ENCODE results near the gene ATP2B3.
A peak's percentile ranks its signal among the peaks of the same experiment; 100 is the strongest.
"Not testable (repeated sequence)": the region's sequence is repeated elsewhere in the genome, so short reads cannot be mapped to it uniquely, and the experiment has no call there.

Gene ATP2B3

GRCh38 chrX:153593811-153594500, 76.5 kb downstream of the ATP2B3 start:
- no peak for DNase-seq (ENCODE audit: low read depth in 2 of 2)

GRCh38 chrX:153595387-153595786, 77.9 kb downstream of the ATP2B3 start:
- no peak for DNase-seq (ENCODE audit: low read depth in 2 of 2)

GRCh38 chrX:153595859-153596857, 78.7 kb downstream of the ATP2B3 start:
- no peak for DNase-seq (ENCODE audit: low read depth in 2 of 2)

GRCh38 chrX:153596981-153597750, 79.7 kb downstream of the ATP2B3 start:
- DNase-seq (ENCODE audit: low read depth in 2 of 2), result no peak

- DNase-seq (ENCODE audit: low read depth in 2 of 2), result no peak
Observed at GRCh38 chrX:153598541-153599191, 81.2 kb downstream of the ATP2B3 start, which contains the start of gene CCNQ. CCNQ (minus strand) TSS chrX:153599139; CDS start chrX:153599073, 66 bp downstream.

GRCh38 chrX:153599192-153600031, 82.0 kb downstream of the ATP2B3 start:
- DNase-seq (ENCODE audit: low read depth in 2 of 2), result peak; percentile 68 to 72

- DNase-seq (ENCODE audit: low read depth in 2 of 2), result no peak
Observed at GRCh38 chrX:153600032-153600373, 82.6 kb downstream of the ATP2B3 start.

GRCh38 chrX:153600921-153601320, 83.5 kb downstream of the ATP2B3 start:
- no peak for DNase-seq (ENCODE audit: low read depth in 2 of 2)

- DNase-seq (ENCODE audit: low read depth in 2 of 2), result no peak
Observed at GRCh38 chrX:153601511-153602110, 84.2 kb downstream of the ATP2B3 start.

- DNase-seq (ENCODE audit: low read depth in 2 of 2), result no peak
Observed at GRCh38 chrX:153602601-153603000, 85.2 kb downstream of the ATP2B3 start.

- DNase-seq (ENCODE audit: low read depth in 2 of 2), result no peak
Observed at GRCh38 chrX:153603131-153603656, 85.8 kb downstream of the ATP2B3 start.

- DNase-seq (ENCODE audit: low read depth in 2 of 2), result not testable (repeated sequence)
Observed at GRCh38 chrX:153604666-153605380, 87.4 kb downstream of the ATP2B3 start.

GRCh38 chrX:153606503-153606902, 89.1 kb downstream of the ATP2B3 start:
- no peak for DNase-seq (ENCODE audit: low read depth in 2 of 2)

- no peak for DNase-seq (ENCODE audit: low read depth in 2 of 2)
Observed at GRCh38 chrX:153608376-153608775, 90.9 kb downstream of the ATP2B3 start.

- DNase-seq (ENCODE audit: low read depth in 2 of 2), result peak in 1 of 2 experiments; percentile 8
Observed at GRCh38 chrX:153608806-153609205, 91.4 kb downstream of the ATP2B3 start.

GRCh38 chrX:153609917-153610835, 92.7 kb downstream of the ATP2B3 start:
- peak; percentile 38 to 51 for DNase-seq (ENCODE audit: low read depth in 2 of 2)

- no peak for DNase-seq (ENCODE audit: low read depth in 2 of 2)
Observed at GRCh38 chrX:153610836-153611213, 93.4 kb downstream of the ATP2B3 start.

Measured in fibroblast of skin of left quadriceps (primary cell).